ENCODE measurements around the gene TSEN15. TPM values are rescaled to one million over a fixed set of nuclear protein-coding genes. Genes with fewer than 3 reads are reported as not detected.
"Not testable (repeated sequence)": the region's sequence is repeated elsewhere in the genome, so short reads cannot be mapped to it uniquely, and the experiment has no call there.

Gene TSEN15
- total RNA-seq, 2 donors from 2014 or later: 40.2 to 42.6 TPM

- Mint-ChIP-seq H3K27ac (peak overlapping the region in 1 of 2 donors; percentile 29), H3K4me3 (no peak overlapping the region), H3K9me3 (no peaks in the 10 kb centered on the region), H3K36me3 (peaks cover 6% of the 10 kb centered on the region), H3K27me3 (no peaks in the 10 kb centered on the region), H3K4me1 (ENCODE audit: low read depth in 2 of 2) (peaks cover 8 to 10% of the 10 kb centered on the region in 2 donors)
- no peak for ATAC-seq
- no peak for DNase-seq (ENCODE audit: low spot score)
Observed at GRCh38 chr1:184074383-184074782, 22.9 kb downstream of the TSEN15 start.

GRCh38 chr1:184075055-184076029 is 23.8 kb downstream of the TSEN15 start:
- H3K36me3 Mint-ChIP-seq: peaks cover 6% of the 10 kb centered on the region
- H3K9me3 Mint-ChIP-seq: no peaks in the 10 kb centered on the region
- ATAC-seq (no peak), DNase-seq (ENCODE audit: low spot score) (no peak)
- peak overlapping the region in 1 of 2 donors; percentile 29 for H3K27ac Mint-ChIP-seq
- peaks cover 8 to 10% of the 10 kb centered on the region in 2 donors for H3K4me1 Mint-ChIP-seq (ENCODE audit: low read depth in 2 of 2)
- H3K27me3 Mint-ChIP-seq: no peaks in the 10 kb centered on the region
- H3K4me3 Mint-ChIP-seq: no peak overlapping the region

- Mint-ChIP-seq H3K27ac (peak overlapping the region in 1 of 2 donors; percentile 44), H3K27me3 (no peaks in the 10 kb centered on the region), H3K4me3 (no peak overlapping the region), H3K9me3 (no peaks in the 10 kb centered on the region), H3K36me3 (peaks cover 6% of the 10 kb centered on the region), H3K4me1 (ENCODE audit: low read depth in 2 of 2) (peaks cover 8 to 11% of the 10 kb centered on the region in 2 donors)
- no peak for DNase-seq (ENCODE audit: low spot score)
- no peak for ATAC-seq
Observed at GRCh38 chr1:184078564-184079249, 27.2 kb downstream of the TSEN15 start.

GRCh38 chr1:184080309-184080708 is 28.8 kb downstream of the TSEN15 start:
- peak overlapping the region in 1 of 2 donors; percentile 9 for H3K27ac Mint-ChIP-seq

GRCh38 chr1:184082541-184083415 is 31.2 kb downstream of the TSEN15 start:
- Mint-ChIP-seq H3K36me3 (no peaks in the 10 kb centered on the region), H3K9me3 (no peaks in the 10 kb centered on the region), H3K4me1 (ENCODE audit: low read depth in 2 of 2) (peaks cover 0 to 9% of the 10 kb centered on the region in 2 donors), H3K27me3 (no peaks in the 10 kb centered on the region), H3K27ac (no peak overlapping the region), H3K4me3 (no peak overlapping the region)
- DNase-seq (ENCODE audit: low spot score) (no peak), ATAC-seq (no peak)

More at GRCh38 chr1:184080309-184080708, 28.8 kb downstream of the TSEN15 start:
- H3K4me1 Mint-ChIP-seq (ENCODE audit: low read depth in 2 of 2): peaks cover 8 to 12% of the 10 kb centered on the region in 2 donors
- no peaks in the 10 kb centered on the region for H3K9me3 Mint-ChIP-seq
- DNase-seq (ENCODE audit: low spot score) (no peak), ATAC-seq (no peak)
- peaks cover 6% of the 10 kb centered on the region for H3K36me3 Mint-ChIP-seq
- no peaks in the 10 kb centered on the region for H3K27me3 Mint-ChIP-seq
- no peak overlapping the region for H3K4me3 Mint-ChIP-seq

GRCh38 chr1:184085667-184086066 is 34.1 kb downstream of the TSEN15 start:
- H3K9me3 Mint-ChIP-seq: no peaks in the 10 kb centered on the region
- H3K4me1 Mint-ChIP-seq (ENCODE audit: low read depth in 2 of 2): peaks cover 0 to 9% of the 10 kb centered on the region in 2 donors
- no peaks in the 10 kb centered on the region for H3K36me3 Mint-ChIP-seq
- H3K27ac Mint-ChIP-seq: no peak overlapping the region
- H3K27me3 Mint-ChIP-seq: no peaks in the 10 kb centered on the region
- no peak overlapping the region for H3K4me3 Mint-ChIP-seq
- DNase-seq (ENCODE audit: low spot score) (no peak), ATAC-seq (no peak)

GRCh38 chr1:184088037-184088436 is 36.5 kb downstream of the TSEN15 start:
- ATAC-seq (no peak), DNase-seq (ENCODE audit: low spot score) (no peak)
- Mint-ChIP-seq H3K9me3 (no peaks in the 10 kb centered on the region), H3K36me3 (no peaks in the 10 kb centered on the region), H3K4me1 (ENCODE audit: low read depth in 2 of 2) (peaks cover 0 to 9% of the 10 kb centered on the region in 2 donors), H3K27ac (no peak overlapping the region), H3K27me3 (no peaks in the 10 kb centered on the region), H3K4me3 (no peak overlapping the region)

GRCh38 chr1:184093071-184093470 is 41.5 kb downstream of the TSEN15 start:
- H3K4me3 Mint-ChIP-seq: no peak overlapping the region
- H3K4me1 Mint-ChIP-seq (ENCODE audit: low read depth in 2 of 2): no peaks in the 10 kb centered on the region
- H3K27ac Mint-ChIP-seq: no peak overlapping the region
- ATAC-seq (no peak), DNase-seq (ENCODE audit: low spot score) (no peak)
- no peaks in the 10 kb centered on the region for H3K27me3 Mint-ChIP-seq
- H3K9me3 Mint-ChIP-seq: no peaks in the 10 kb centered on the region
- H3K36me3 Mint-ChIP-seq: peaks cover 6% of the 10 kb centered on the region

- Mint-ChIP-seq H3K36me3 (peaks cover 12% of the 10 kb centered on the region), H3K9me3 (peaks cover 3% of the 10 kb centered on the region), H3K4me3 (no peak overlapping the region), H3K27ac (no peak overlapping the region), H3K4me1 (ENCODE audit: low read depth in 2 of 2) (peaks cover 4 to 6% of the 10 kb centered on the region in 2 donors), H3K27me3 (no peaks in the 10 kb centered on the region)
- ATAC-seq (no peak), DNase-seq (ENCODE audit: low spot score) (no peak)
Observed at GRCh38 chr1:184096005-184096404, 44.5 kb downstream of the TSEN15 start.

- DNase-seq (ENCODE audit: low spot score); H3K27ac Mint-ChIP-seq; H3K27me3 Mint-ChIP-seq; H3K4me3 Mint-ChIP-seq; ATAC-seq; H3K4me1 Mint-ChIP-seq (ENCODE audit: low read depth in 2 of 2); H3K9me3 Mint-ChIP-seq: not testable (repeated sequence)
- H3K36me3 Mint-ChIP-seq: peaks cover 12% of the 10 kb centered on the region
Observed at GRCh38 chr1:184096580-184096979, 45.0 kb downstream of the TSEN15 start.

- ATAC-seq (no peak), DNase-seq (ENCODE audit: low spot score) (no peak)
- Mint-ChIP-seq H3K27ac (no peak overlapping the region), H3K4me3 (no peak overlapping the region), H3K4me1 (ENCODE audit: low read depth in 2 of 2) (peaks cover 4 to 6% of the 10 kb centered on the region in 2 donors), H3K36me3 (peaks cover 37% of the 10 kb centered on the region), H3K27me3 (no peaks in the 10 kb centered on the region), H3K9me3 (peaks cover 15% of the 10 kb centered on the region)
Observed at GRCh38 chr1:184101141-184101540, 49.6 kb downstream of the TSEN15 start.

GRCh38 chr1:184101571-184101970 is 50.0 kb downstream of the TSEN15 start:
- Mint-ChIP-seq H3K9me3 (peaks cover 18% of the 10 kb centered on the region), H3K27ac (no peak overlapping the region), H3K36me3 (peaks cover 37% of the 10 kb centered on the region), H3K4me3 (no peak overlapping the region), H3K27me3 (no peaks in the 10 kb centered on the region), H3K4me1 (ENCODE audit: low read depth in 2 of 2) (peaks cover 4 to 6% of the 10 kb centered on the region in 2 donors)
- no peak for DNase-seq (ENCODE audit: low spot score)
- ATAC-seq: no peak

Data from natural killer cell treated with Interleukin-12 subunit alpha and Interleukin-12 subunit beta and Interleukin-15 and Interleukin-18, amount 100 ng/mL, for 72 hours (primary cell).